Type B pancreatic cell (in vitro differentiated cells): Measurements from ENCODE around the gene ITGAE. TPM values are rescaled to one million over a fixed set of nuclear protein-coding genes. Genes with fewer than 3 reads are reported as not detected.
"Not testable (repeated sequence)": the region's sequence is repeated elsewhere in the genome, so short reads cannot be mapped to it uniquely, and the experiment has no call there.

Experiments
- DNase-seq: peaks from one replicate; pipeline ENCODE4 v3.0.0; 2021; ENCODE audit warnings: mixed read lengths; ENCODE audit not compliant: unreplicated experiment; ENCODE audit errors: extremely low spot score
- H3K27ac Mint-ChIP-seq: 2 replicates; pipeline ENCODE4 v1.8.0; 2021; ENCODE audit warnings: mild to moderate bottlenecking, mixed read lengths
- H3K27me3 Mint-ChIP-seq: 2 replicates; pipeline ENCODE4 v1.8.0; 2021; ENCODE audit warnings: mixed read lengths
- H3K36me3 Mint-ChIP-seq: 2 replicates; pipeline ENCODE4 v1.8.0; 2021; ENCODE audit warnings: mixed read lengths
- H3K4me1 Mint-ChIP-seq: one replicate; pipeline ENCODE4 v1.8.0; 2021; ENCODE audit warnings: mixed read lengths; ENCODE audit not compliant: unreplicated experiment
- H3K4me3 Mint-ChIP-seq: 2 replicates; pipeline ENCODE4 v1.8.0; 2021; ENCODE audit warnings: mild to moderate bottlenecking, mixed read lengths
- H3K9me3 Mint-ChIP-seq: 2 replicates; pipeline ENCODE4 v1.8.0; 2021; ENCODE audit warnings: mixed read lengths
- total RNA-seq: library from RNA; stranded (reverse); gene quantifications from 2 replicates; pipeline ENCODE4 v1.2.1, GENCODE V29; 2021; ENCODE audit warnings: low replicate concordance
- TF ChIP-seq, protein P1 (sequence below): fragments of 200-600 bp; sonication (generic); conservative IDR thresholded peaks from 2 replicates; pipeline ENCODE4 v1.5.0; 2021; ENCODE audit warnings: antibody characterized with exemption, mild to moderate bottlenecking

Gene ITGAE
- total RNA-seq, 1 donor from 2014 or later: 28.8 TPM

DNA sequence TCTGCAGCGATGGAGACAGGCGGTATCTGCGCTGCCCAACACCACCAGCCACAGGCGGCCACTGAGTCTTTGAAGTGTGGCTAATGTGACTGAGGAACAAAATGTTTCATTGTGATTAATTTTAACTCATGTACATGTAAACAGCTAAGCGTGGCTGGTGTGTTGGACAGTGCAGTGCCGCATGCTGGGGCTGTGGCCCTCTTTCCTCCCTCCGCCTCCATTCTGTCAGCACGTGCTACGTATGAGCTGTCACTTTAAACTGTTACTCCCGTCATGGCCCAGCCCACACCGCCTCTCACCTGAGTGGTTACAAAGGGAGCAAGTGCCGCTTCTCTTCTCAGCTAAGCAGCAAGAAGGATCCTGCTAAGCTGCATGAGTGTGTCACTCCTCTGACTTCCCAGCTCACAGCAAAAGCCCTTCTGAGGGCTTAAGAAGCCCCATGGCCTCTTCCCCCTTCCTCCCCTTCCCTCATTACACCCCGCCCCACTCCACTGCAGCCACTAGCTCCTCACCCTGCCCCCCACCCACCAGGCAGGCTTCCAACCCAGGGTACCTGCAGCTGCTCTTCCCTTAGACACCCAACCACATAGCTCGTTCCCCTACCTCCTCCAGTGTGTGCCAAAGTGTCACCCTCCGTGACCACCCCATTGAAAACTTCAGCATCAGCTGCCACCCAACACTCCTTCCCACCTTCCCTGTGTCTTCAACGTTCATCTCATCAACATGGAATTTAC is 62.3 kb downstream of the ITGAE start:
- DNase-seq: no peak
- H3K4me3 Mint-ChIP-seq: peak overlapping the region; percentile 77
- H3K27ac Mint-ChIP-seq: peak overlapping the region; percentile 73
- peaks cover 19% of the 10 kb centered on the region for H3K4me1 Mint-ChIP-seq
- H3K9me3 Mint-ChIP-seq: no peaks in the 10 kb centered on the region
- H3K36me3 Mint-ChIP-seq: no peaks in the 10 kb centered on the region
- peaks cover 6% of the 10 kb centered on the region for H3K27me3 Mint-ChIP-seq
- TF ChIP-seq, protein P1, sequence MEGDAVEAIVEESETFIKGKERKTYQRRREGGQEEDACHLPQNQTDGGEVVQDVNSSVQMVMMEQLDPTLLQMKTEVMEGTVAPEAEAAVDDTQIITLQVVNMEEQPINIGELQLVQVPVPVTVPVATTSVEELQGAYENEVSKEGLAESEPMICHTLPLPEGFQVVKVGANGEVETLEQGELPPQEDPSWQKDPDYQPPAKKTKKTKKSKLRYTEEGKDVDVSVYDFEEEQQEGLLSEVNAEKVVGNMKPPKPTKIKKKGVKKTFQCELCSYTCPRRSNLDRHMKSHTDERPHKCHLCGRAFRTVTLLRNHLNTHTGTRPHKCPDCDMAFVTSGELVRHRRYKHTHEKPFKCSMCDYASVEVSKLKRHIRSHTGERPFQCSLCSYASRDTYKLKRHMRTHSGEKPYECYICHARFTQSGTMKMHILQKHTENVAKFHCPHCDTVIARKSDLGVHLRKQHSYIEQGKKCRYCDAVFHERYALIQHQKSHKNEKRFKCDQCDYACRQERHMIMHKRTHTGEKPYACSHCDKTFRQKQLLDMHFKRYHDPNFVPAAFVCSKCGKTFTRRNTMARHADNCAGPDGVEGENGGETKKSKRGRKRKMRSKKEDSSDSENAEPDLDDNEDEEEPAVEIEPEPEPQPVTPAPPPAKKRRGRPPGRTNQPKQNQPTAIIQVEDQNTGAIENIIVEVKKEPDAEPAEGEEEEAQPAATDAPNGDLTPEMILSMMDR: no peak

DNA sequence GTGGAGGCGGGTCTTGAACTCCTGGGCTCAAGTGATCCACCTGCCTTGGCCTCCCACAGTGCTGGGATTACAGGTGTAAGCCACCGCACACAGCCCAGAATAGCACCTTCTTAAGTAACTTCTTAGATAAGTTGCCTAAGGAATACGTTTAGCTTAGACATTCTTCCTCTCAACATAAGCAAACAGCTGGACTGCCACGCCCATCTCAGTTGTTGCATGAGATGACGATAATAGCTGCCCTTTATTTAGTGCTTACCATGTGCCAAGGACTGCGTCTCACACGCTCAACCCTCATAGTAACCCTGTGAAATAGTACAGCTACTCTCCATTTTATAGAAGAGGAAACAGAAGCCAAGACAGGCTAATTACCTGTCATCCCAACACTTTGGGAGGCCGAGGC is 65.5 kb downstream of the ITGAE start:
- DNase-seq: no peak
- H3K4me1 Mint-ChIP-seq: peaks cover 30% of the 10 kb centered on the region
- H3K36me3 Mint-ChIP-seq: no peaks in the 10 kb centered on the region
- H3K27ac Mint-ChIP-seq: no peak overlapping the region
- peaks cover 6% of the 10 kb centered on the region for H3K27me3 Mint-ChIP-seq
- TF ChIP-seq, protein P1: no peak
- no peaks in the 10 kb centered on the region for H3K9me3 Mint-ChIP-seq
- no peak overlapping the region for H3K4me3 Mint-ChIP-seq

DNA sequence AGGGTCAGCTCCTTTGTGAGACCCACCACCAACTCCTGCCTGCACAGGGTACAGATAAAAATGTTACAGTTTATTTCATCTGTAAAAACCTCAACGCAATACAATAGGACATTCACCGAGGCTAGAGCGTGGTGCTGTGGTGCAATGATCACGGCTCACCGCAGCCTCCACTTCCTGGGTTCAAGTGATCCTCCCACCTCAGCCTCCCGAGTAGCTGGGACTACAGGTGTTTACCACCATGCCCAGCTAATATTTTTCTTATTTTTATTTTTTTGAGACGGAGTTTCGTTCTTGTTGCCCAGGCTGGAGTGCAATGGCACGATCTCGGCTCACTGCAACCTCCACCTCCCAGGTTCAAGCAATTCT is 66.1 kb downstream of the ITGAE start:
- peaks cover 31% of the 10 kb centered on the region for H3K4me1 Mint-ChIP-seq
- not testable (repeated sequence) for DNase-seq, H3K9me3 Mint-ChIP-seq, H3K27ac Mint-ChIP-seq, H3K27me3 Mint-ChIP-seq, H3K36me3 Mint-ChIP-seq, H3K4me3 Mint-ChIP-seq

DNA sequence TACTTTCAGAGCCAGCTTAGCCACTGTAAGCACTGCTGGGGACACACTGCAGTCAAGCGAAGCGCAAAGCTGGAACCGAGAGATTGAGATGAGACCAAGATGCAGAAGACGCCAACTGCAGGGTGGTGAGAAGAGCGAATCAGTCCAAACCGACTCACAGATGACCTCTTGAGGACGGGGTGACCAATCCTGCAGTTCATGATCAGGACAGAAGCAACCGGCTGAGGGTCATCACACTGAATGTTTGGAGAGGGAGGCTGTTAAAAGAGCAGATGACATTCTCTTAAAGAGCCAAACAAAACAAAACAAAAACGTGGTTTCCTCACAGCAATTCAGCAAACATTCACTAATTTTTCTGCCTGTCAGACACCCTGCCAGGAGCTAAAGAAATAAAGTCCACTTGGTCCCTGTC is 68.8 kb downstream of the ITGAE start:
- no peak overlapping the region for H3K4me3 Mint-ChIP-seq
- peaks cover 3% of the 10 kb centered on the region for H3K36me3 Mint-ChIP-seq
- no peak for DNase-seq
- no peak overlapping the region for H3K27ac Mint-ChIP-seq
- TF ChIP-seq, protein P1: no peak
- H3K4me1 Mint-ChIP-seq: peaks cover 20% of the 10 kb centered on the region
- no peaks in the 10 kb centered on the region for H3K27me3 Mint-ChIP-seq
- no peaks in the 10 kb centered on the region for H3K9me3 Mint-ChIP-seq

DNA sequence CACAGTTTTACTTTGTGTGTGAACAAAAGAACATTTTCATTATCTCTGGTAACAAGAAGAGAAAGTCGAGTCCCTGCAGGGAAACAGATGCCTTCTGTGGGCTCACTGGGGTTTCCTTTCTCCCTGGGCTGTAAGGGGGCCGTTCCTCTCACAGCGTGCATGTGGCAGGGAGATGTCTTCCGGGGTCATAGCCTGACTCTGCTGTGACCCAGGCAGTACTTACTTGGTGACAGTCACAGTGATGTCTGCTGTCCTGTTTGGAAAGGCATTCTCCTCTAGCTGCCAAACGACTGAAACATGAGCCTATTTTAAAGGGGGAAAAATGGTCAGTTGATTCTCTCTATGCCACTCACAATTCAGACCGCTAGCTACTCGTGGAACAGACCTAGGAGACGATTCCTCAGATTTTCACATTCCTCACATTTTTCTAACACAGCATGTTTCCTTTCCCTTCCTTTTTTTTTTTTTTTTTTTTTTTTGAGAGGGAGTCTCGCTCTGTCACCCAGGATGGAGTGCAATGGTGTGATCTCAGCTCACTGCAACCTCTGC is 70.0 kb downstream of the ITGAE start:
- H3K27ac Mint-ChIP-seq: no peak overlapping the region
- peaks cover 6% of the 10 kb centered on the region for H3K36me3 Mint-ChIP-seq
- no peak overlapping the region for H3K4me3 Mint-ChIP-seq
- H3K27me3 Mint-ChIP-seq: no peaks in the 10 kb centered on the region
- no peak for DNase-seq
- H3K9me3 Mint-ChIP-seq: no peaks in the 10 kb centered on the region
- H3K4me1 Mint-ChIP-seq: peaks cover 20% of the 10 kb centered on the region
- TF ChIP-seq, protein P1: no peak

DNA sequence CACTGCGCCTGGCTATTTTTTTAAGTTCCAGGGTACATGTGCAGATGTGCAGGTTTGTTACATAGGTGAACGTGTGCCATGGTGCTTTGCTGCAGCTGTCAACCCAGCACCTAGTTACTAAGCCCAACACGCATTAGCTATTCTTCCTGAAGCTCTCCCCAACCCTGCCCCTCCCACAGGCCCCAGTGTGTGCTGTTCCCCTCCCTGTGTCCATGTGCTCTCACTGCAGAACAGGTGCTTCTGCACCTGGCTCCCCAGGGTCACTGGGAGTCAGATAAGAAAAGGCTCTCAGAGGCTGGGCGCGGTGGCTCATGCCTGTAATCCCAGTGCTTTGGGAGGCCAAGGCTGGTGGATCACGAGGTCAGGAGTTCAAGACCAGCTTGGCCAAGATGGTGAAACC is 71.1 kb downstream of the ITGAE start:
- TF ChIP-seq, protein P1: no peak
- H3K27ac Mint-ChIP-seq: no peak overlapping the region
- no peak overlapping the region for H3K4me3 Mint-ChIP-seq
- H3K4me1 Mint-ChIP-seq: peaks cover 29% of the 10 kb centered on the region
- peaks cover 6% of the 10 kb centered on the region for H3K36me3 Mint-ChIP-seq
- no peaks in the 10 kb centered on the region for H3K27me3 Mint-ChIP-seq
- H3K9me3 Mint-ChIP-seq: no peaks in the 10 kb centered on the region
- no peak for DNase-seq

DNA sequence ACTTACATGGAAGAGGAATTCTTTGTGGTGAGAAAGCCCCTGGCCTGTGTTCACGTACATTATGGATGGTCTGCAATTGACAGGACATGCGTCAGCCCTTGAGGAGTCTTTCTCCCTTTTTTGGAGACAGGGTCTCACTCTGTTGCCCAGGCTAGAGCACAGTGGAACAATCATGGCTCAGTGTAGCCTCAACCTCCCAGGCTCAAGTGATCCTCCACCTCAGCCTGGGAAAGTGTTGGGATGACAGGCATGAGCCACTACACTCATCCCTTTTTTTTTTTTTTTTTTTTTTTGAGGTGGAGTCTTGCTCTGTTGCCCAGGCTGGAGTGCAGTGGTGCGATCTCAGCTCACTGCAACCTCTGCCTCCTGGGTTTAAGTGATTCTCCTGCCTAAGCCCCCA is 72.9 kb downstream of the ITGAE start:
- H3K27me3 Mint-ChIP-seq, H3K9me3 Mint-ChIP-seq, H3K27ac Mint-ChIP-seq, H3K36me3 Mint-ChIP-seq, DNase-seq, H3K4me3 Mint-ChIP-seq: not testable (repeated sequence)
- peaks cover 32% of the 10 kb centered on the region for H3K4me1 Mint-ChIP-seq
